GM12878 (cell line): ENCODE data around the gene GRAMD1B. TPM values are rescaled to one million over a fixed set of nuclear protein-coding genes. Genes with fewer than 3 reads are reported as not detected.
A peak's percentile ranks its signal among the peaks of the same experiment; 100 is the strongest.

Source experiments
- ATAC-seq: fragments of 200-7000 bp; cut with Tn5 transposase; 3 replicates; pipeline ENCODE4 v1.9.1; 2020; ENCODE audit warnings: mild to moderate bottlenecking, moderate library complexity
- BruUV-seq: library from RNA; stranded (reverse); fragments of 400-500 nt; replicated peaks from 2 replicates; lab custom pipeline; 2021; lab: Mats Ljungman, UMichigan
- CTCF ChIA-PET: fragments of 300-600 bp; sonication (Branson Sonifier 250); formaldehyde crosslinking; extraction: SDS; loops from one replicate; lab custom pipeline; 2021; ENCODE audit warnings: inconsistent platforms; lab: Yijun Ruan, JAX
- POLR2A ChIA-PET: fragments of 350-600 bp; formaldehyde crosslinking; extraction: SDS; loops from one replicate; lab custom pipeline; 2021; ENCODE audit warnings: inconsistent platforms; lab: Charles Lee
- RAD21 ChIA-PET: fragments of 300-600 bp; sonication (Branson Sonifier 250); formaldehyde crosslinking; loops from one replicate; lab custom pipeline; 2023; ENCODE audit warnings: antibody characterized with exemption; ENCODE audit not compliant: unreplicated experiment; lab: Charles Lee
- SMC1A ChIA-PET: fragments of 300-600 bp; sonication (Branson Sonifier 250); formaldehyde crosslinking; loops from one replicate; lab custom pipeline; 2023; ENCODE audit not compliant: unreplicated experiment, uncharacterized antibody; lab: Charles Lee
- DNase-seq: peaks from one replicate; pipeline ENCODE4 v3.0.0-alpha.2; 2011; ENCODE audit warnings: low read depth, low spot score
- FAIRE-seq: peaks from 3 replicates; lab custom pipeline; 2011; peaks lifted over from hg19 to GRCh38; lab: Jason Lieb, UNC
- H2AFZ ChIP-seq: 2 replicates; pipeline ENCODE4 v1.6.0; 2011; ENCODE audit warnings: low read depth, low read length, control low read depth; ENCODE audit not compliant: control insufficient read depth
- H3K27ac ChIP-seq: 2 replicates; pipeline ENCODE4 v1.5.1; 2011; ENCODE audit warnings: control low read depth; ENCODE audit not compliant: control insufficient read depth, insufficient read depth
- H3K27me3 ChIP-seq, 2 experiments: replicated peaks in 1 of 2; 2 replicates each; pipeline versions ENCODE4 v1.6.0 to v1.6.1; 2011; ENCODE audit warnings: low read length in 1 of 2; ENCODE audit not compliant: control insufficient read depth in 2 of 2, insufficient read depth in 2 of 2
- H3K36me3 ChIP-seq, 2 experiments: 2 replicates each; pipeline ENCODE4 v1.5.1; 2011; ENCODE audit warnings: low read length in 1 of 2; ENCODE audit not compliant: control insufficient read depth in 2 of 2, insufficient read depth in 2 of 2
- H3K4me1 ChIP-seq: 2 replicates; pipeline ENCODE4 v1.6.1; 2011; ENCODE audit warnings: mild to moderate bottlenecking, low read length, moderate library complexity, mixed read lengths; ENCODE audit not compliant: control insufficient read depth, insufficient read depth
- H3K4me2 ChIP-seq: 2 replicates; pipeline ENCODE4 v1.6.0; 2011; ENCODE audit warnings: control low read depth; ENCODE audit not compliant: control insufficient read depth, insufficient read depth
- H3K4me3 ChIP-seq: fragments of 200-600 bp; sonication (generic); 2 replicates; pipeline ENCODE4 v1.5.1; 2016
- H3K79me2 ChIP-seq: 2 replicates; pipeline ENCODE4 v1.6.0; 2011; ENCODE audit warnings: low read length; ENCODE audit not compliant: control insufficient read depth, insufficient read depth
- H3K9ac ChIP-seq: 2 replicates; pipeline ENCODE4 v1.8.0; 2011; ENCODE audit warnings: low read length, control low read depth, mixed read lengths; ENCODE audit not compliant: control insufficient read depth, insufficient read depth
- H3K9me3 ChIP-seq: replicated peaks from 3 replicates; pipeline ENCODE4 v1.5.1; 2011; ENCODE audit warnings: mild to moderate bottlenecking, low read length; ENCODE audit not compliant: control insufficient read depth, insufficient read depth
- H4K20me1 ChIP-seq: 2 replicates; pipeline ENCODE4 v1.6.0; 2011; ENCODE audit not compliant: control insufficient read depth, insufficient read depth
- BACH1 ChIP-seq: fragments of 450-650 bp; IDR thresholded peaks from 2 replicates; pipeline ENCODE4 v1.6.1; 2017; ENCODE audit warnings: mild to moderate bottlenecking, borderline replicate concordance
- EZH2 ChIP-seq: IDR thresholded peaks from 2 replicates; pipeline ENCODE4 v1.6.1; 2012; ENCODE audit warnings: low read depth, mild to moderate bottlenecking, control low read depth, inconsistent platforms, low read length, borderline replicate concordance; ENCODE audit not compliant: control insufficient read depth
- IKZF1 ChIP-seq: fragments of 450-650 bp; conservative IDR thresholded peaks from 2 replicates; pipeline ENCODE4 v1.6.1; 2017; ENCODE audit warnings: antibody characterized with exemption, mild to moderate bottlenecking
- IRF4 ChIP-seq: IDR thresholded peaks from 2 replicates; pipeline ENCODE4 v1.6.1; 2011; ENCODE audit warnings: low read depth, low read length
- LARP7 ChIP-seq: fragments of 450-650 bp; IDR thresholded peaks from 2 replicates; pipeline ENCODE4 v1.6.1; 2017; ENCODE audit warnings: mild to moderate bottlenecking
- NFIC ChIP-seq: IDR thresholded peaks from 2 replicates; pipeline ENCODE4 v1.6.1; 2012; ENCODE audit warnings: low read depth, mild to moderate bottlenecking, inconsistent platforms, low read length, moderate library complexity
- NFYB ChIP-seq: IDR thresholded peaks from 2 replicates; pipeline ENCODE4 v1.6.1; 2011; ENCODE audit warnings: low read depth, mild to moderate bottlenecking, low read length, improper control_type of control experiment, moderate library complexity; ENCODE audit not compliant: insufficient read depth
- NR2C1 ChIP-seq: fragments of 450-650 bp; IDR thresholded peaks from 2 replicates; pipeline ENCODE4 v1.6.1; 2017; ENCODE audit warnings: antibody characterized with exemption, mild to moderate bottlenecking, moderate library complexity
- PAX5 ChIP-seq: IDR thresholded peaks from 2 replicates; pipeline ENCODE4 v1.6.1; 2011; ENCODE audit warnings: low read depth, low read length, borderline replicate concordance
- SIX5 ChIP-seq: IDR thresholded peaks from 2 replicates; pipeline ENCODE4 v1.6.1; 2011; ENCODE audit warnings: mild to moderate bottlenecking, low read depth, low read length, moderate library complexity; ENCODE audit not compliant: severe bottlenecking
- SMC3 ChIP-seq: IDR thresholded peaks from 2 replicates; pipeline ENCODE4 v1.6.1; 2011; ENCODE audit warnings: low read length, improper control_type of control experiment, borderline replicate concordance
- STAT1 ChIP-seq: fragments of 450-650 bp; conservative IDR thresholded peaks from 2 replicates; pipeline ENCODE4 v1.6.1; 2014; ENCODE audit warnings: antibody characterized with exemption, mild to moderate bottlenecking
- STAT3 ChIP-seq: IDR thresholded peaks from 2 replicates; pipeline ENCODE4 v1.6.1; 2011; ENCODE audit warnings: low read depth, low read length, improper control_type of control experiment
- SUPT20H ChIP-seq: IDR thresholded peaks from 2 replicates; pipeline ENCODE4 v1.6.1; 2011; ENCODE audit warnings: low read depth, mild to moderate bottlenecking, low read length, moderate library complexity, borderline replicate concordance; ENCODE audit not compliant: control insufficient read depth
- USF1 ChIP-seq: IDR thresholded peaks from 2 replicates; pipeline ENCODE4 v1.6.1; 2011; ENCODE audit warnings: borderline replicate concordance, low read depth, mild to moderate bottlenecking, moderate library complexity, mixed read lengths, low read length; ENCODE audit not compliant: insufficient read depth; ENCODE audit errors: extremely low read length
- WGBS: methylation state at CpG from one replicate; pipeline ENCODE4 v1.1.6; 2016; ENCODE audit warnings: low lambda C conversion rate; ENCODE audit not compliant: insufficient replicate concordance, insufficient coverage; ENCODE audit errors: missing lambda C conversion rate; 5-methylcytosine and 5-hydroxymethylcytosine counted together
- in situ Hi-C: fragments of 300-500 bp; cut with MboI; formaldehyde crosslinking; loops from 9 replicates; pipeline ENCODE4 v1.14.3; 2018; ENCODE audit warnings: mixed read lengths
- intact Hi-C: fragments of 100-400 bp; cut with micrococcal nuclease; formaldehyde crosslinking; loops from one replicate; pipeline ENCODE4 v1.14.2; 2022; ENCODE audit not compliant: unreplicated experiment
- polyA plus RNA-seq, 11 experiments: library from polyadenylated mRNA; depleted of rRNA in 4 of 11; unstranded in 6 of 11; stranded (reverse) in 5 of 11; fragments of >200 nt; fragmentation: Nextera tagmentation in 4 of 11; fragmentation: Illumina TruSeq in 1 of 11; extraction: Ambion mirVana in 4 of 11; extraction: Trizol in 1 of 11; gene quantifications; 1 replicate in 1 of 11; 2 replicates in 10 of 11; pipeline versions ENCODE4 v1.2.1 to v1.2.3, GENCODE V29; 2011 to 2016; ENCODE audit warnings: inconsistent platforms in 2 of 11, missing spikeins in 2 of 11, low read depth in 1 of 11
- total RNA-seq, 4 experiments: library from RNA; depleted of rRNA in 3 of 4; stranded (reverse); fragments of >200 nt in 3 of 4; fragmentation: Illumina TruSeq in 1 of 4; extraction: Trizol in 1 of 4; gene quantifications; 2 replicates each; pipeline versions ENCODE4 v1.2.1 to v1.2.3, GENCODE V29; 2013 to 2021
- TF ChIP-seq, protein P1 (sequence below): fragments of 450-650 bp; IDR thresholded peaks from 2 replicates; pipeline ENCODE4 v1.6.1; 2017; ENCODE audit warnings: mild to moderate bottlenecking
- TF ChIP-seq, protein P2 (sequence below): IDR thresholded peaks from 2 replicates; pipeline ENCODE4 v1.6.1; 2012; ENCODE audit warnings: mild to moderate bottlenecking, low read depth, low read length

GRAMD1B gene
- total and polyA plus RNA-seq, 10 of the 15 experiments (the other 5 are each of a cell fraction or from before 2014, with no cell fraction given): 1.9 to 49.1 (median 26.9) TPM

GRCh38 chr11:123505546-123506299 is 75.7 kb downstream of the GRAMD1B start:
- H4K20me1 ChIP-seq: no peaks in the 10 kb centered on the region; the same call in 1 of the 2 replicates
- no peak overlapping the region for H3K9ac ChIP-seq
- H3K4me3 ChIP-seq: no peak overlapping the region
- intact Hi-C loops (no loop called here), in situ Hi-C loops (no loop called here)
- SMC1A ChIA-PET: interaction anchor here (1.0 to 3.3 kb wide), 3 partner anchors 25 to 70 kb away, joined by 3 to 13 read pairs (median 3); no protein-coding TSS in a partner anchor
- BruUV-seq: no TSS peak
- peak; percentile 83 for FAIRE-seq
- no peaks in the 10 kb centered on the region for H3K27me3 ChIP-seq
- POLR2A ChIA-PET: interaction anchor here (0.6 to 0.7 kb wide), 2 partner anchors 25 to 1168 kb away, joined by 3 to 4 read pairs; partner anchors contain the start of gene SPA17
- H3K79me2 ChIP-seq: no peaks in the 10 kb centered on the region
- WGBS: 45% methylated on average over 6 of the region's 6 CpGs
- RAD21 ChIA-PET: no interaction called here
- ATAC-seq: peak; percentile 81
- peak overlapping the region; percentile 11 for H2AFZ ChIP-seq
- no peak for DNase-seq
- no peaks in the 10 kb centered on the region for H3K9me3 ChIP-seq
- H3K4me2 ChIP-seq: peak overlapping the region; percentile 23; the same call in 1 of the 2 replicates
- no peak overlapping the region for H3K27ac ChIP-seq
- CTCF ChIA-PET: interaction anchor here (0.6 to 2.3 kb wide), 3 partner anchors 10 to 239 kb away, joined by 3 to 10 read pairs (median 6); no protein-coding TSS in a partner anchor
- peaks cover 13% of the 10 kb centered on the region for H3K4me1 ChIP-seq
- no peaks in the 10 kb centered on the region; a peak in 2 of 4 replicates for H3K36me3 ChIP-seq
- TF ChIP-seq PAX5: 0 out of 2 replicates have a peak, but pooled peaks have one; percentile 23
- TF ChIP-seq STAT1: no peak
- no peak for TF ChIP-seq STAT3
- peak; percentile 55 for TF ChIP-seq SIX5
- TF ChIP-seq, protein P1, sequence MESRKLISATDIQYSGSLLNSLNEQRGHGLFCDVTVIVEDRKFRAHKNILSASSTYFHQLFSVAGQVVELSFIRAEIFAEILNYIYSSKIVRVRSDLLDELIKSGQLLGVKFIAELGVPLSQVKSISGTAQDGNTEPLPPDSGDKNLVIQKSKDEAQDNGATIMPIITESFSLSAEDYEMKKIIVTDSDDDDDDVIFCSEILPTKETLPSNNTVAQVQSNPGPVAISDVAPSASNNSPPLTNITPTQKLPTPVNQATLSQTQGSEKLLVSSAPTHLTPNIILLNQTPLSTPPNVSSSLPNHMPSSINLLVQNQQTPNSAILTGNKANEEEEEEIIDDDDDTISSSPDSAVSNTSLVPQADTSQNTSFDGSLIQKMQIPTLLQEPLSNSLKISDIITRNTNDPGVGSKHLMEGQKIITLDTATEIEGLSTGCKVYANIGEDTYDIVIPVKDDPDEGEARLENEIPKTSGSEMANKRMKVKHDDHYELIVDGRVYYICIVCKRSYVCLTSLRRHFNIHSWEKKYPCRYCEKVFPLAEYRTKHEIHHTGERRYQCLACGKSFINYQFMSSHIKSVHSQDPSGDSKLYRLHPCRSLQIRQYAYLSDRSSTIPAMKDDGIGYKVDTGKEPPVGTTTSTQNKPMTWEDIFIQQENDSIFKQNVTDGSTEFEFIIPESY: no peak
- no peak for TF ChIP-seq LARP7
- no peak for TF ChIP-seq SMC3
- TF ChIP-seq, protein P2, sequence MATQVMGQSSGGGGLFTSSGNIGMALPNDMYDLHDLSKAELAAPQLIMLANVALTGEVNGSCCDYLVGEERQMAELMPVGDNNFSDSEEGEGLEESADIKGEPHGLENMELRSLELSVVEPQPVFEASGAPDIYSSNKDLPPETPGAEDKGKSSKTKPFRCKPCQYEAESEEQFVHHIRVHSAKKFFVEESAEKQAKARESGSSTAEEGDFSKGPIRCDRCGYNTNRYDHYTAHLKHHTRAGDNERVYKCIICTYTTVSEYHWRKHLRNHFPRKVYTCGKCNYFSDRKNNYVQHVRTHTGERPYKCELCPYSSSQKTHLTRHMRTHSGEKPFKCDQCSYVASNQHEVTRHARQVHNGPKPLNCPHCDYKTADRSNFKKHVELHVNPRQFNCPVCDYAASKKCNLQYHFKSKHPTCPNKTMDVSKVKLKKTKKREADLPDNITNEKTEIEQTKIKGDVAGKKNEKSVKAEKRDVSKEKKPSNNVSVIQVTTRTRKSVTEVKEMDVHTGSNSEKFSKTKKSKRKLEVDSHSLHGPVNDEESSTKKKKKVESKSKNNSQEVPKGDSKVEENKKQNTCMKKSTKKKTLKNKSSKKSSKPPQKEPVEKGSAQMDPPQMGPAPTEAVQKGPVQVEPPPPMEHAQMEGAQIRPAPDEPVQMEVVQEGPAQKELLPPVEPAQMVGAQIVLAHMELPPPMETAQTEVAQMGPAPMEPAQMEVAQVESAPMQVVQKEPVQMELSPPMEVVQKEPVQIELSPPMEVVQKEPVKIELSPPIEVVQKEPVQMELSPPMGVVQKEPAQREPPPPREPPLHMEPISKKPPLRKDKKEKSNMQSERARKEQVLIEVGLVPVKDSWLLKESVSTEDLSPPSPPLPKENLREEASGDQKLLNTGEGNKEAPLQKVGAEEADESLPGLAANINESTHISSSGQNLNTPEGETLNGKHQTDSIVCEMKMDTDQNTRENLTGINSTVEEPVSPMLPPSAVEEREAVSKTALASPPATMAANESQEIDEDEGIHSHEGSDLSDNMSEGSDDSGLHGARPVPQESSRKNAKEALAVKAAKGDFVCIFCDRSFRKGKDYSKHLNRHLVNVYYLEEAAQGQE: no peak
- TF ChIP-seq EZH2: no peak
- TF ChIP-seq NFIC: no peak
- no peak for TF ChIP-seq IRF4
- no peak for TF ChIP-seq USF1
- TF ChIP-seq NFYB: no peak
- TF ChIP-seq SUPT20H: no peak
- TF ChIP-seq BACH1: no peak
- TF ChIP-seq NR2C1: no peak
- peak; percentile 37; the same call in 1 of the 2 replicates for TF ChIP-seq IKZF1
